HG03432 (cell line): ENCODE results near the gene ZNF761.
"Not testable (repeated sequence)": the region's sequence is repeated elsewhere in the genome, so short reads cannot be mapped to it uniquely, and the experiment has no call there.

Experiments
- ATAC-seq: cut with Tn5 transposase; IDR thresholded peaks from one replicate; pipeline ENCODE4 v1.9.1; 2021; ENCODE audit warnings: mild to moderate bottlenecking, moderate library complexity; ENCODE audit not compliant: unreplicated experiment

ZNF761 gene

DNA sequence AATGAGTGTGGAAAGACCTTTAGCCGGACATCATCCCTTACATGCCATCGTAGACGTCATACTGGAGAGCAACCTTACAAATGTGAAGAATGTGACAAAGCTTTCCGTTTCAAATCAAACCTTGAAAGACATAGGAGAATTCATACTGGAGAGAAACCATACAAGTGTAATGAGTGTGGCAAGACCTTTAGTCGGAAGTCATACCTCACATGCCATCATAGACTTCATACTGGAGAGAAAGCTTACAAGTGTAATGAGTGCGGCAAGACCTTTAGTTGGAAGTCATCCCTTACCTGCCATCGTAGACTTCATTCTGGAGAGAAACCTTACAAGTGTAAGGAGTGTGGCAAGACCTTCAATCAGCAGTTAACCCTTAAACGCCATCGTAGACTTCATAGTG, 24.0 kb downstream of the ZNF761 start:
- ATAC-seq, result no peak

DNA sequence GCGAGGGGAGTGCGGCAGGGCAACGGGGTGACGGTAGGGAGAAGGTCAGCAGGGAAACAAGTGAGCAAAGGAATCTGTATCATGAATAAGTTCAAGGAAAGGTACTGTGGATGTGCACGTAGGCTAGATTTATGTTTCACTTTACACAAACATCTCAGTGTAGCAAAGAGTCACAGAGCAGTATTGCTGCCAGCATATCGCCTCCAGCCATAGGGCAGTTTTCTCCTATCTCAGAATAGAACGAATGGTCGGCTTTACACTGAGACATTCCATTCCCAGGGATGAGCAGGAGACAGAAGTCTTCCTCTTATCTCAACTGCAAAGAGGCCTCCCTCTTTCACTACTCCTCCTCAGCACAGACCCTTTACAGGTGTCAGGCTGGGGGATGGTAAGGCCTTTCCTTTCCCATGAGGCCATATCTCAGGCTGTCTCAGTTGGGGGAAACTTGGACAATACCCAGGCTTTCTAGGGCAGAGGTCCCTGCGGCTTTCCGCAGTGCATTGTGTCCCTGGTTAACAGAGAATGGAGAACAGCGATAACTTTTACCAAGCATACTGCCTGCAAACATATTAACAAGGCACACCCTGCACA, 28.4 kb downstream of the ZNF761 start:
- ATAC-seq, result not testable (repeated sequence)

GRCh38 chr19:53461866-53462265, 30.1 kb downstream of the ZNF761 start:
- no peak for ATAC-seq

DNA sequence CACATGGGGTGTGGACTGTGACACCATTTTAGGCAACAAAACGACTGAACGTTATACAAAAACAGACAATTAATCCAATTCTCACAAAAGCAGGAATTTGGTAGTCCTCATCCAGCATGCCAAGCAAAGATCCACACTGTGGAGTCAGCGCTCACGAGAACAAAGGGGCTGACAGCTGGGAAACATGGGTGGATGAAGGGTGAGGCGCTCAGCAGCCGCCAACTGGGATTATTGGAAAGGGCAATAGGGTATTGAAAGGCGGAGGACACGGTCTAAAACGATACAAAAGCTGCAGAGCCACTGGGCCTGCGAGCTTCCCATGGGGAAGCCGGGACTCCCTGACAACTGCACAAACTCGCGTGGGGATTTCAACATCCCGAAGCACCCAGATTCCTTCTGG, 31.1 kb downstream of the ZNF761 start:
- no peak for ATAC-seq

DNA sequence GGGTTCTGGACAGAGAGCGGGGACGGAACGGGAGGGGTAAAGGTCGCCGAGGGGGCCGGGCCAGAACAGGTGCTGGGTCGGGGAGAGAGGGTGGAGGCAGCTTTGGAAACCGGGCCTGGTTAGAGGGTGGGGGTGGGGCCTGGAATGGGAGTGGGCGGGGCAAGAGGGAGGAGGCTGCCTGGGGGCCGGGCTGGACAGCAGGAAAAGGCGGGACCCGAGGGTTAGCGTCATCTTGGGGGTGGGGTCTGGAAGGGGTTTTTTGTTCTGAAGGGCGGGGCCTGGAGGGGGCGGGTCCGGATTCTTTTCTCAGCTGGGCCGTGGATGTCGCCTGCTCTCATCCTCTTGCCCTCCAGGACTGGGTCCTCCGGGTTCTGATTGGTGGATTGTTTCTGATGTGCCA, 31.5 kb downstream of the ZNF761 start:
- no peak for ATAC-seq

GRCh38 chr19:53466726-53467484, 35.1 kb downstream of the ZNF761 start:
- ATAC-seq, result peak; percentile 19

- peak; percentile 92 for ATAC-seq
Observed at GRCh38 chr19:53467485-53468262, 35.9 kb downstream of the ZNF761 start, which contains the start of gene ZNF813. ZNF813 (plus strand) TSS chr19:53467733; CDS start chr19:53483823, 16,090 bp downstream.

DNA sequence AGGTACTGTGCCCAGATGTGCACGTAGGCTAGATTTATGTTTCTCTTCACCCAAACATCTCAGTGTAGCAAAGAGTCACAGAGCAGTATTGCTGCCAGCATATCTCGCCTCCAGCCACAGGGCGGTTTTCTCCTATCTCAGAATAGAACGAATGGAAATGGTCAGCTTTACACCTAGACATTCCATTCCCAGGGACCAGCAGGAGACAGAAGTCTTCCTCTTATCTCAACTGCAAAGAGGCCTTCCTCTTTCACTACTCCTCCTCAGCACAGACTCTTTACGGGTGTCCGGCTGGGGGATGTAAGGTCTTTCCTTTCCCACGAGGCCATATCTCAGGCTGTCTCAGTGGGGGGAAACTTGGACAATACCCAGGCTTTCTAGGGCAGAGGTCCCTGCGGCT, 36.8 kb downstream of the ZNF761 start:
- not testable (repeated sequence) for ATAC-seq

- ATAC-seq, result no peak
Observed at GRCh38 chr19:53471916-53472315, 40.1 kb downstream of the ZNF761 start.

- not testable (repeated sequence) for ATAC-seq
Observed at GRCh38 chr19:53474832-53475231, 43.0 kb downstream of the ZNF761 start.

GRCh38 chr19:53475470-53475869, 43.7 kb downstream of the ZNF761 start:
- ATAC-seq, result not testable (repeated sequence)

- ATAC-seq, result not testable (repeated sequence)
Observed at GRCh38 chr19:53483751-53484150, 52.0 kb downstream of the ZNF761 start.

DNA sequence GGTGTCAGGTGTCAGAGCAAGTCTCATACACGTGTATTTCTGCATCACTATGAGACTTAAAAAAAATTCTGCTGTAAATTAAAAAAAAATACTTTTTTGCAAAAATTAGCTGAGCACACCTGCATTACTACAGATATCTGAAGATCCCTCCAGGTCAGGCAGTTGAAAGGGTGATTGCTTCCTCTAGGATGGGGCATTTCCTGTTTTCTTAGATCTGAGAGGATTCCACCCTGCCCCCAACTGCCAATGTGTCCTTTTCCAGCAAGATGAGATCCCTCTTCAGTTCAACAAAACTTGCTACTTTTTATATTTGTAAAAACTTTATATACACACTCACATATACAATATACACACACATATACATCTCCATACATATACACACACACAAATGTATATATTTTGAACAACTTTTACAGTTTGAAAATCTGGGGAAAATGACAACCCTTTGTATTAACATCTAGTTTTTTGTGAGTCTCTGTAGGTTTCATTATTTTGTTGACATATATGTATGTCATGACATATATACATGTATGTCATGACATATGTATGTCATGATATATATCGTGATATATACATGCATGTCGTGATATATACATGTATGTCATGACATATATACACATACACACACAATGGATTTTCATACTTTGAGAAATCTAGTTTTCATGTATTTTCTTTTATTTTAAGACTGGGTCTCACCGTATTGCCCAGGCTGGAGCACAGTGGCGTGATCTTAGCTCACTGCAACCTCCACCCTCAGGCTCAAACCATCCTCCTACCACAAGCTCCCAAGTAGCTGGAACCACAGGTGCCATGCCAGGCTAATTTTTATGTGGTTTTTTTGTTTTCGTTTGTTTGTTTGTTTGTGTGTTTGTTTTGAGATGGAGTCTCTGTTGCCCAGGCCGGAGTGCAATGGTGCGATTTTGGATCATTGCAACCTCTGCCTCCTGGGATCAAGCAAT, 53.5 kb downstream of the ZNF761 start:
- ATAC-seq, result no peak

- ATAC-seq, result no peak
Observed at GRCh38 chr19:53492153-53492552, 60.4 kb downstream of the ZNF761 start.

GRCh38 chr19:53497311-53498023, 65.7 kb downstream of the ZNF761 start:
- ATAC-seq, result not testable (repeated sequence)

- not testable (repeated sequence) for ATAC-seq
Observed at GRCh38 chr19:53498024-53498395, 66.2 kb downstream of the ZNF761 start.

DNA sequence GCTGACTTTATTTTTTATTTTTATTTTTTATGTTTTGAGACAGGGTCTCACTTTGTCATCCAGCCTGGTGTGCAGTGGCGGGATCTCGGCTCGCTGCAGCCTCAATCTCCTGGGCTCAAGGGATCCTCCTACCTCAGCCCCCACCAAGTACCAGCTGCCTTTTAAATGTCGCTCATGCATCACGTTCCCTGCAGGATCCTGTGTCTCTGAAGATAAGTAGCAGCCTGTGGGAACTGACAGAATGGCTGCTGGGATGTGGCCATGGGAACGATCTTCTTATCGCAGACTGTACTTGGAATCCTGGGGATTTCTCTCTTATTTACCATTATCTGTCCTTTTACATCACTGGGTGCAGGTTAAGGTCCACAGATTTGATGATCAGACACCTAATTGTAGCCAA, 71.4 kb downstream of the ZNF761 start:
- ATAC-seq, result not testable (repeated sequence)

DNA sequence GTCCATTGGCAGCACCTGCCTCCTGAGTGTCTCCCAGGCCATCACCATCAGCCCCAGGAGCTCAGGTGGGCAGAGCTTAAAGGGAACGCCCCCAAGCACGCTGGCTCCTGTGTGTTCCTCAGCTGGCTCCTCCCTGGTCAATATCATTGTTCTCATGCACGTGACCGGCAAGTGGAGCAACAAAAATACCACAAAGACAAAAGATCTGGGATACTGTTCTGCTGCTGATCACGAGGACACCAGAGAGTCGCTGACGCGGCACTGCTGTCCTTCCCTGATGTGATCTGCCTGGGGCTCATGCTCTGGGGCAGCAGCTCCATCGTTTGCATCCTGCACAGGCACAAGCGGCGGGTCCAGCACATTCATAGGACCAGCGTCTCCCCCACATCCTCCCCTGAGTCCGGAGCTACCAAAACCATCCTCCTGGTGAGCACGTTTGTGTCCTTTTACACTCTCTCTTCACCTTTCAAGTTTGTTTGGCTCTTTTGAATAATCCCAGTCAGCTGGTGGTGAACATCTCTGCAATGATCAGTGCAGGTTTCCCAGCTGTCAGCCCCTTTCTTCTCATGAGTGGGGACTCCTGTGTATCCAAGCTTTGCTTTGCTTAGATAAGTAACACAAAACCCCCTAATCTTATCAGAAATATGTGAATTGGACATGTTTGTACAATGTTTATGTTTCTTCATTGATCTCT, 72.0 kb downstream of the ZNF761 start:
- not testable (repeated sequence) for ATAC-seq

GRCh38 chr19:53504365-53504703, 72.5 kb downstream of the ZNF761 start:
- ATAC-seq, result not testable (repeated sequence)
